ENCODE data around the gene TRIM24. TPM values are rescaled to one million over a fixed set of nuclear protein-coding genes. Genes with fewer than 3 reads are reported as not detected.

The TRIM24 gene
- total and polyA plus RNA-seq, 2 donors from 2014 or later = 7.6 to 16.8 TPM

GRCh38 chr7:138570715-138571114 is 110.7 kb downstream of the TRIM24 start:
- intact Hi-C loops (cut with DNase I) = no loop called here
- H3K9ac ChIP-seq (ENCODE audit: low read length in 3 of 3) = no peak overlapping the region
- H3K4me3 ChIP-seq (ENCODE audit: low read length in 3 of 3) = no peak overlapping the region
- no peaks in the 10 kb centered on the region for H3K27me3 ChIP-seq (ENCODE audit: control insufficient read depth, insufficient read depth, low read length)
- H3K4me1 ChIP-seq (ENCODE audit: control insufficient read depth in 2 of 3, insufficient read depth in 2 of 3, low read depth in 1 of 3, low read length in 3 of 3) = no peaks in the 10 kb centered on the region
- H3K27ac ChIP-seq (ENCODE audit: low read depth in 2 of 2, low read length in 2 of 2) = no peak overlapping the region
- no peak for DNase-seq
- H3K9me3 ChIP-seq (ENCODE audit: control insufficient read depth in 2 of 3, insufficient read depth in 1 of 3, low read length in 3 of 3) = peaks cover 0 to 3% (median 0%) of the 10 kb centered on the region in 3 donors
- peaks cover 3 to 11% (median 9%) of the 10 kb centered on the region in 3 donors for H3K36me3 ChIP-seq (ENCODE audit: control insufficient read depth in 2 of 3, insufficient read depth in 3 of 3, low read length in 3 of 3)
- FAIRE-seq = no peak
- TF ChIP-seq CTCF (IDR thresholded peaks at IDR 0.05; ENCODE audit: borderline replicate concordance, extremely low read depth, insufficient read depth) = no peak

- no peak overlapping the region for H3K4me3 ChIP-seq (ENCODE audit: low read length in 3 of 3)
- no peak overlapping the region for H3K27ac ChIP-seq (ENCODE audit: low read depth in 2 of 2, low read length in 2 of 2)
- H3K9ac ChIP-seq (ENCODE audit: low read length in 3 of 3) = no peak overlapping the region
- H3K4me1 ChIP-seq (ENCODE audit: control insufficient read depth in 2 of 3, insufficient read depth in 2 of 3, low read depth in 1 of 3, low read length in 3 of 3) = no peaks in the 10 kb centered on the region
- TF ChIP-seq CTCF (IDR thresholded peaks at IDR 0.05; ENCODE audit: borderline replicate concordance, extremely low read depth, insufficient read depth) = no peak
- intact Hi-C loops (cut with DNase I) = no loop called here
- DNase-seq (no peak), FAIRE-seq (no peak)
- no peaks in the 10 kb centered on the region for H3K27me3 ChIP-seq (ENCODE audit: control insufficient read depth, insufficient read depth, low read length)
- peaks cover 4 to 9% (median 8%) of the 10 kb centered on the region in 3 donors for H3K36me3 ChIP-seq (ENCODE audit: control insufficient read depth in 2 of 3, insufficient read depth in 3 of 3, low read length in 3 of 3)
- H3K9me3 ChIP-seq (ENCODE audit: control insufficient read depth in 2 of 3, insufficient read depth in 1 of 3, low read length in 3 of 3) = no peaks in the 10 kb centered on the region
Observed at GRCh38 chr7:138573741-138574140, 113.7 kb downstream of the TRIM24 start.

- no peaks in the 10 kb centered on the region for H3K4me1 ChIP-seq (ENCODE audit: control insufficient read depth in 2 of 3, insufficient read depth in 2 of 3, low read depth in 1 of 3, low read length in 3 of 3)
- TF ChIP-seq CTCF (IDR thresholded peaks at IDR 0.05; ENCODE audit: borderline replicate concordance, extremely low read depth, insufficient read depth) = no peak
- H3K4me3 ChIP-seq (ENCODE audit: low read length in 3 of 3) = no peak overlapping the region
- no peak overlapping the region for H3K27ac ChIP-seq (ENCODE audit: low read depth in 2 of 2, low read length in 2 of 2)
- H3K9me3 ChIP-seq (ENCODE audit: control insufficient read depth in 2 of 3, insufficient read depth in 1 of 3, low read length in 3 of 3) = no peaks in the 10 kb centered on the region
- H3K36me3 ChIP-seq (ENCODE audit: control insufficient read depth in 2 of 3, insufficient read depth in 3 of 3, low read length in 3 of 3) = peaks cover 7 to 26% (median 14%) of the 10 kb centered on the region in 3 donors
- FAIRE-seq (no peak), DNase-seq (no peak)
- intact Hi-C loops (cut with DNase I) = no loop called here
- no peaks in the 10 kb centered on the region for H3K27me3 ChIP-seq (ENCODE audit: control insufficient read depth, insufficient read depth, low read length)
- H3K9ac ChIP-seq (ENCODE audit: low read length in 3 of 3) = no peak overlapping the region
Observed at GRCh38 chr7:138575897-138576428, 115.9 kb downstream of the TRIM24 start.

GRCh38 chr7:138579136-138579535 is 119.1 kb downstream of the TRIM24 start:
- Histone ChIP-seq H3K4me1 (ENCODE audit: control insufficient read depth in 2 of 3, insufficient read depth in 2 of 3, low read depth in 1 of 3, low read length in 3 of 3) (no peaks in the 10 kb centered on the region), H3K4me3 (ENCODE audit: low read length in 3 of 3) (no peak overlapping the region), H3K27me3 (ENCODE audit: control insufficient read depth, insufficient read depth, low read length) (no peaks in the 10 kb centered on the region), H3K9ac (ENCODE audit: low read length in 3 of 3) (no peak overlapping the region), H3K36me3 (ENCODE audit: control insufficient read depth in 2 of 3, insufficient read depth in 3 of 3, low read length in 3 of 3) (peaks cover 3 to 33% (median 12%) of the 10 kb centered on the region in 3 donors), H3K27ac (ENCODE audit: low read depth in 2 of 2, low read length in 2 of 2) (no peak overlapping the region), H3K9me3 (ENCODE audit: control insufficient read depth in 2 of 3, insufficient read depth in 1 of 3, low read length in 3 of 3) (no peaks in the 10 kb centered on the region)
- TF ChIP-seq CTCF (IDR thresholded peaks at IDR 0.05; ENCODE audit: borderline replicate concordance, extremely low read depth, insufficient read depth) = no peak
- DNase-seq (no peak), FAIRE-seq (no peak)
- intact Hi-C loops (cut with DNase I) = no loop called here

Data from kidney (tissue), 14 donors.